Adrenal gland (tissue), 19 donors: ENCODE measurements around the gene TMEM192. TPM values are rescaled to one million over a fixed set of nuclear protein-coding genes. Genes with fewer than 3 reads are reported as not detected.

ENCODE experiments used
- DNase-seq, 7 donors: peaks; one replicate each; pipeline ENCODE4 v3.0.0-alpha.2; 2019 to 2020
- H3K27ac ChIP-seq, 5 donors: fragments of 200-600 bp; sonication (generic) in 4 of 5; 1 replicate in 3 of 5; 2 replicates in 2 of 5; pipeline versions ENCODE4 v1.5.1 to v1.8.0; 2016 to 2020; ENCODE audit warnings: mild to moderate bottlenecking in 1 of 5
- H3K27me3 ChIP-seq: fragments of 200-600 bp; 2 replicates; pipeline ENCODE4 v1.8.0; 2021
- H3K36me3 ChIP-seq, 2 donors: fragments of 200-600 bp; replicated peaks in 1 of 2; 1 replicate in 1 of 2; 2 replicates in 1 of 2; pipeline versions ENCODE4 v1.5.1 to v1.8.0; 2018 to 2022
- H3K4me1 ChIP-seq, 2 donors: fragments of 200-600 bp; replicated peaks in 1 of 2; 1 replicate in 1 of 2; 2 replicates in 1 of 2; pipeline versions ENCODE4 v1.5.1 to v1.8.0; 2018 to 2021
- H3K4me3 ChIP-seq, 4 donors: fragments of 200-600 bp; sonication (generic) in 3 of 4; one replicate each; pipeline ENCODE4 v1.5.1; 2016 to 2018
- H3K9me3 ChIP-seq, 3 donors: fragments of 200-600 bp; sonication (generic) in 1 of 3; replicated peaks in 1 of 3; 1 replicate in 2 of 3; 2 replicates in 1 of 3; pipeline versions ENCODE4 v1.5.1 to v1.8.0; 2016 to 2021
- POLR2A ChIP-seq, 2 donors: fragments of 450-650 bp; IDR thresholded peaks; one replicate each; pipeline ENCODE4 v1.6.1; 2017; ENCODE audit warnings: antibody characterized with exemption in 2 of 2, mild to moderate bottlenecking in 2 of 2, moderate library complexity in 1 of 2
- WGBS, 4 donors: extraction: QIAGEN DNeasy Blood & Tissue Kit in 2 of 4; methylation state at CpG; one replicate each; pipeline versions ENCODE4 v1.1.5 to v1.1.7; 2013 to 2017; 5-methylcytosine and 5-hydroxymethylcytosine counted together
- intact Hi-C, 2 donors: fragments of 100-400 bp; cut with DNase I; formaldehyde crosslinking; loops; one replicate each; pipeline versions ENCODE4 v1.14.1 to v1.15.0; 2022 to 2023
- long read RNA-seq, 10 donors: library from polyadenylated mRNA in 3 of 10; unstranded in 2 of 10; stranded (forward) in 1 of 10; transcript quantifications; one replicate each; pipeline ENCODE4 v2.0.0 and lab custom pipeline, GENCODE V29; 2021 to 2026
- polyA plus RNA-seq, 3 donors: library from polyadenylated mRNA; stranded (reverse); fragments of 200-250 nt in 2 of 3; fragments of 350-450 nt in 1 of 3; fragmentation: Illumina TruSeq in 1 of 3; extraction: RNeasy Lipid Tissue Mini Kit (QIAGEN cat#74804) in 1 of 3; gene quantifications; one replicate each; pipeline ENCODE4 v1.2.3, GENCODE V29; 2013 to 2014
- total RNA-seq, 9 donors: library from RNA; depleted of rRNA in 4 of 9; stranded (reverse); fragments of >200 nt in 4 of 9; fragments of 120-200 nt in 1 of 9; fragmentation: NEBNext Ultra II Directional in 1 of 9; extraction: Animal tissue kit (Norgen Biotek cat#: 25700) in 1 of 9; gene quantifications; one replicate each; pipeline versions ENCODE4 v1.1.0 to v1.2.4, GENCODE V29; 2013 to 2023
- TF ChIP-seq, protein P1 (sequence below), 6 experiments: fragments of 450-650 bp in 4 of 6; fragments of 200-600 bp in 2 of 6; sonication (generic) in 1 of 6; IDR thresholded peaks; 1 replicate in 5 of 6; 2 replicates in 1 of 6; pipeline versions ENCODE4 v1.5.1 to v1.8.0; 2016 to 2021; ENCODE audit warnings: antibody characterized with exemption in 6 of 6, mild to moderate bottlenecking in 2 of 6, moderate library complexity in 1 of 6
- donor health status: healthy with polysubstance abuse.
- donor health status: Bipolar disorder and iron deficiency.
- donor health status: DM: yes; HTN: yes; CAD: no.
- donor health status: DM: no; HTN: no; CAD: no.
- donor health status: DM: no; HTN: no; CAD: no.
- donor health status: DM: yes; HTN: yes; CAD: no.

Gene TMEM192
- 10 to 100 TPM; 16.0 to 35.5 (median 24.3) TPM for total RNA-seq
- 10 to 100 TPM in 1 of 3 donors, 1 to 10 TPM in 2; 4.3 to 36.6 (median 4.6) TPM for polyA plus RNA-seq
- long read RNA-seq, donor 1, full-length matches to known transcripts = 3 of 1,564 reads
- long read RNA-seq, donor 1, partial matches to known transcripts = 1,377 of 1,564 reads
- long read RNA-seq, donor 1, other reads (novel, unspliced or antisense) = 184 of 1,564 reads
- long read RNA-seq, donor 2, full-length matches to known transcripts = 3 of 1,517 reads
- long read RNA-seq, donor 2, partial matches to known transcripts = 1,446 of 1,517 reads
- long read RNA-seq, donor 2, other reads (novel, unspliced or antisense) = 68 of 1,517 reads
- long read RNA-seq, donor 3, full-length matches to known transcripts = 2 of 8 reads
- long read RNA-seq, donor 3, partial matches to known transcripts = 6 of 8 reads
- long read RNA-seq, donor 3, other reads (novel, unspliced or antisense) = 0 of 8 reads
- long read RNA-seq, donor 4, full-length matches to known transcripts = 14 of 19 reads
- long read RNA-seq, donor 4, partial matches to known transcripts = 1 of 19 reads
- long read RNA-seq, donor 4, other reads (novel, unspliced or antisense) = 4 of 19 reads
- long read RNA-seq, donor 5, full-length matches to known transcripts = 28 of 32 reads
- long read RNA-seq, donor 5, partial matches to known transcripts = 0 of 32 reads
- long read RNA-seq, donor 5, other reads (novel, unspliced or antisense) = 4 of 32 reads
- long read RNA-seq, donor 6, full-length matches to known transcripts = 6 of 9 reads
- long read RNA-seq, donor 6, partial matches to known transcripts = 1 of 9 reads
- long read RNA-seq, donor 6, other reads (novel, unspliced or antisense) = 2 of 9 reads
- long read RNA-seq, donor 7, full-length matches to known transcripts = 2 of 9 reads
- long read RNA-seq, donor 7, partial matches to known transcripts = 7 of 9 reads
- long read RNA-seq, donor 7, other reads (novel, unspliced or antisense) = 0 of 9 reads
- long read RNA-seq, donor 8, full-length matches to known transcripts = 5 of 2,353 reads
- long read RNA-seq, donor 8, partial matches to known transcripts = 2,174 of 2,353 reads
- long read RNA-seq, donor 8, other reads (novel, unspliced or antisense) = 174 of 2,353 reads
- long read RNA-seq, donor 9, full-length matches to known transcripts = 2 of 10 reads
- long read RNA-seq, donor 9, partial matches to known transcripts = 8 of 10 reads
- long read RNA-seq, donor 9, other reads (novel, unspliced or antisense) = 0 of 10 reads
- long read RNA-seq, donor 10, full-length matches to known transcripts = 2 of 3,536 reads
- long read RNA-seq, donor 10, partial matches to known transcripts = 3,432 of 3,536 reads
- long read RNA-seq, donor 10, other reads (novel, unspliced or antisense) = 102 of 3,536 reads

DNA sequence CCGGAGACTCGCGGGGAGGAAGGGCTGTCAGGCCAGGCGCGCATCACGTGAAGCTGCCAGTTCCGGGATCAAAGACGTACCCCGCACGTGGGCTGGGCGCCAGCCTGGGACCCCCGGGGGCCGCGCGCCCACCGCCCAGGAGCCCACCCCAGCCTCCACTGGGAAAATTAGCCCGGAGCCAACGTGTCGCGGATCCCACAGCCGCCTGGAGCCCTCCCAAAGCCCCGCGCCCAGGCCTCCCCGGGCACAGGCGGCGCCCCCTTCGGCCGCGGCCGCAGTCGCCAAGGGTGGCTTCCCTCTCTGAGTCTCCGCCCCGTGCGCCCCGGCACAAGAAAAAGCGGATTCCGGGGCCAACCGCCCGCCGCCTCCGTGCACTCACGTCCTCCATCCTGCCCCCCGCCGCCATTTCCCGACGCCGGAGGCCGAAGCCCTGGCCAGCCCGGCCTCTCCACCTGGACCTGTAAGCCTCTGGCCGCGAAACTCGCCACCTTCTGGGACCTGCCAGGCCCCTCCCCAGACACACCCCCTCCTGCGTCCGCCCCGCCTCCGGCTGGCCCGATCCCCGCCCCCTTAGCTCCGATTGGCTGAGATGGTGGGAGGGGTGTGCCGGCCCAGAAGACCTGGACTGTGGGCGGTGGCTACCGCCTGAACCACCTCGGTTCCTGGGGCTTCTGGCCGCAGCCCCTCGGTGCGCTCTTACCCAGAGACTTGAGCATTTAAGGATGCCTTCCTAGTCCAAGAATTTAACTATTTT is at the start of gene TMEM192:
TSS of gene TMEM192 (minus strand) at position 493 of the 754 bp plus-strand sequence. CDS start at position 406, 87 bp downstream.
- peak within 1 kb of the TSS; percentile 72 to 100 (median 92) for H3K4me3 ChIP-seq
- no peaks in the 10 kb centered on the region for H3K36me3 ChIP-seq
- H3K9me3 ChIP-seq = no peaks in the 10 kb centered on the region
- TF ChIP-seq, protein P1, sequence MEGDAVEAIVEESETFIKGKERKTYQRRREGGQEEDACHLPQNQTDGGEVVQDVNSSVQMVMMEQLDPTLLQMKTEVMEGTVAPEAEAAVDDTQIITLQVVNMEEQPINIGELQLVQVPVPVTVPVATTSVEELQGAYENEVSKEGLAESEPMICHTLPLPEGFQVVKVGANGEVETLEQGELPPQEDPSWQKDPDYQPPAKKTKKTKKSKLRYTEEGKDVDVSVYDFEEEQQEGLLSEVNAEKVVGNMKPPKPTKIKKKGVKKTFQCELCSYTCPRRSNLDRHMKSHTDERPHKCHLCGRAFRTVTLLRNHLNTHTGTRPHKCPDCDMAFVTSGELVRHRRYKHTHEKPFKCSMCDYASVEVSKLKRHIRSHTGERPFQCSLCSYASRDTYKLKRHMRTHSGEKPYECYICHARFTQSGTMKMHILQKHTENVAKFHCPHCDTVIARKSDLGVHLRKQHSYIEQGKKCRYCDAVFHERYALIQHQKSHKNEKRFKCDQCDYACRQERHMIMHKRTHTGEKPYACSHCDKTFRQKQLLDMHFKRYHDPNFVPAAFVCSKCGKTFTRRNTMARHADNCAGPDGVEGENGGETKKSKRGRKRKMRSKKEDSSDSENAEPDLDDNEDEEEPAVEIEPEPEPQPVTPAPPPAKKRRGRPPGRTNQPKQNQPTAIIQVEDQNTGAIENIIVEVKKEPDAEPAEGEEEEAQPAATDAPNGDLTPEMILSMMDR (IDR thresholded peaks at IDR 0.05) = peak in 5 of 6 experiments; percentile 12 to 55 (median 32)
- peak; percentile 49 to 78 for TF ChIP-seq POLR2A (IDR thresholded peaks at IDR 0.05)
- DNase-seq = peak; percentile 95 to 97 (median 96)
- H3K27me3 ChIP-seq = no peaks in the 10 kb centered on the region
- peaks cover 4 to 9% of the 10 kb centered on the region in 2 donors for H3K4me1 ChIP-seq
- intact Hi-C loops = no loop called here
- H3K27ac ChIP-seq = peak within 1 kb of the TSS; percentile 75 to 97 (median 89)
- 0 to 1% (median 0%) methylated on average over 9 to 66 of the region's 66 CpGs for WGBS, 4 donors

DNA sequence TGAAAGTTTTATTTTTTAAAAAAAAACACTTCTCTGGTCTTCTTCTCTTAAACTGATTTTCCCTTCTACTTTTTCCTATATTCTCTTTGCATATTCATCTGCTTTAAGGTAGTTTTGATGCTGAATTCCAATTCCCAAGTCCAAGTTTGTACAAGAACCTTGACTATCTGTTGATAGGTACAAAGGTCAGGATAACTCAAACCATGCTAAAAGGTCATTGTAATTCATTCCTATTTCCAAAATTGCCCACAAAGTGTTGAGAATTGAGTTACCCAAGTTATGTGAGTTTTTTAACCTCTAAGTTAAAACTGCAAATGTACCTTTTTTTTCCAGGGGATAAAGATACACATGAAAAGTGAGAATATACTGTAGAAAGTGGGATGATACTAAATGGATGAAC is 46.1 kb upstream of the TMEM192 start:
- H3K4me3 ChIP-seq = no peak overlapping the region
- no peaks in the 10 kb centered on the region for H3K27me3 ChIP-seq
- H3K4me1 ChIP-seq = no peaks in the 10 kb centered on the region
- H3K36me3 ChIP-seq = no peaks in the 10 kb centered on the region
- no peak overlapping the region for H3K27ac ChIP-seq
- H3K9me3 ChIP-seq = no peaks in the 10 kb centered on the region
- no peak for DNase-seq
- TF ChIP-seq POLR2A (IDR thresholded peaks at IDR 0.05) = no peak
- TF ChIP-seq, protein P1 (IDR thresholded peaks at IDR 0.05) = no peak
- intact Hi-C loops = no loop called here

DNA sequence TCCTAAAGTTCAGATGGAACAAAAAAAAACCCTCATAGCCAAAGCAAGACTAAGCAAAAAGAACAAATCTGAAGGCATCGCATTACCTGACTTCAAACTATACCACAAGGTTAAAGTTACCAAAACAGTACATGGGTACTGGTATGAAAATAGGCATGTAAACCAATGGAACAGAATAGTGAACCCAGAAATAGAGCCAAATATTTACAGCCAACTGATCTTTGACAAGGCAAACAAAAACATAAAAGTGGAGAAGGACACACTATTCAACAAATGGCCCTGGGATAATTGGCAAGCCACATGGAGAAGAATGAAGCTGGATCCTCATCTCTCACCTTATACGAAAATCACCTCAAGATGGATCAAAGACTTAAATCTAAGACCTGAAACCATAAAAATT is 44.2 kb upstream of the TMEM192 start:
- Histone ChIP-seq H3K4me1 (no peaks in the 10 kb centered on the region), H3K9me3 (no peaks in the 10 kb centered on the region), H3K27ac (no peak overlapping the region), H3K4me3 (no peak overlapping the region), H3K36me3 (no peaks in the 10 kb centered on the region), H3K27me3 (no peaks in the 10 kb centered on the region)
- no peak for TF ChIP-seq POLR2A (IDR thresholded peaks at IDR 0.05)
- TF ChIP-seq, protein P1 (IDR thresholded peaks at IDR 0.05) = no peak
- WGBS, 4 donors = 35 to 85% (median 71%) methylated on average over 2 of the region's 2 CpGs
- intact Hi-C loops = no loop called here
- no peak for DNase-seq
